ENCODE results near the gene IMPACT.

The IMPACT gene

GRCh38 chr18:24413148-24413547 is 13.3 kb upstream of the IMPACT start:
- no peak overlapping the region for H3K4me3 ChIP-seq (ENCODE audit: low read depth, low read length)
- H3K27me3 ChIP-seq (replicated peaks), result no peaks in the 10 kb centered on the region
- no peak overlapping the region for H3K27ac ChIP-seq
- DNase-seq, result no peak
- peak; percentile 59 for TF ChIP-seq CTCF (IDR thresholded peaks at IDR 0.05; ENCODE audit: low read depth, low read length, missing control alignments)
- H3K36me3 ChIP-seq (replicated peaks), result no peaks in the 10 kb centered on the region
- in situ Hi-C loops (cut with HindIII; ENCODE audit: low pct_ligation_motif_present, low sequenced_read_pairs), result no loop called here

- Histone ChIP-seq H3K36me3 (replicated peaks) (no peaks in the 10 kb centered on the region), H3K27ac (no peak overlapping the region), H3K4me3 (ENCODE audit: low read depth, low read length) (no peak overlapping the region), H3K27me3 (replicated peaks) (no peaks in the 10 kb centered on the region)
- in situ Hi-C loops (cut with HindIII; ENCODE audit: low pct_ligation_motif_present, low sequenced_read_pairs), result no loop called here
- TF ChIP-seq CTCF (IDR thresholded peaks at IDR 0.05; ENCODE audit: low read depth, low read length, missing control alignments), result no peak
- no peak for DNase-seq
These were observed 12.0 kb upstream of the IMPACT start for GRCh38 chr18:24414349-24415003.

GRCh38 chr18:24417480-24417879 is 9.0 kb upstream of the IMPACT start:
- in situ Hi-C loops (cut with HindIII; ENCODE audit: low pct_ligation_motif_present, low sequenced_read_pairs), result no loop called here
- Histone ChIP-seq H3K27ac (no peak overlapping the region), H3K27me3 (replicated peaks) (no peaks in the 10 kb centered on the region), H3K4me3 (ENCODE audit: low read depth, low read length) (no peak overlapping the region), H3K36me3 (replicated peaks) (no peaks in the 10 kb centered on the region)
- no peak for DNase-seq
- no peak for TF ChIP-seq CTCF (IDR thresholded peaks at IDR 0.05; ENCODE audit: low read depth, low read length, missing control alignments)

- DNase-seq, result no peak
- in situ Hi-C loops (cut with HindIII; ENCODE audit: low pct_ligation_motif_present, low sequenced_read_pairs), result no loop called here
- Histone ChIP-seq H3K4me3 (ENCODE audit: low read depth, low read length) (no peak overlapping the region), H3K27me3 (replicated peaks) (no peaks in the 10 kb centered on the region), H3K27ac (no peak overlapping the region), H3K36me3 (replicated peaks) (no peaks in the 10 kb centered on the region)
- no peak for TF ChIP-seq CTCF (IDR thresholded peaks at IDR 0.05; ENCODE audit: low read depth, low read length, missing control alignments)
These were observed 5.9 kb upstream of the IMPACT start for GRCh38 chr18:24420551-24420950.

GRCh38 chr18:24421831-24422230 is 4.6 kb upstream of the IMPACT start:
- in situ Hi-C loops (cut with HindIII; ENCODE audit: low pct_ligation_motif_present, low sequenced_read_pairs), result no loop called here
- H3K27ac ChIP-seq, result no peak overlapping the region
- no peak overlapping the region for H3K4me3 ChIP-seq (ENCODE audit: low read depth, low read length)
- no peak for TF ChIP-seq CTCF (IDR thresholded peaks at IDR 0.05; ENCODE audit: low read depth, low read length, missing control alignments)
- no peaks in the 10 kb centered on the region for H3K36me3 ChIP-seq (replicated peaks)
- no peak for DNase-seq
- H3K27me3 ChIP-seq (replicated peaks), result no peaks in the 10 kb centered on the region

- peak overlapping the region; percentile 87 for H3K27ac ChIP-seq
- H3K27me3 ChIP-seq (replicated peaks), result no peaks in the 10 kb centered on the region
- peak overlapping the region; percentile 76 for H3K4me3 ChIP-seq (ENCODE audit: low read depth, low read length)
- no peaks in the 10 kb centered on the region for H3K36me3 ChIP-seq (replicated peaks)
- in situ Hi-C loops (cut with HindIII; ENCODE audit: low pct_ligation_motif_present, low sequenced_read_pairs), result no loop called here
- TF ChIP-seq CTCF (IDR thresholded peaks at IDR 0.05; ENCODE audit: low read depth, low read length, missing control alignments), result no peak
- no peak for DNase-seq
These were observed 435 bp upstream of the IMPACT start for GRCh38 chr18:24426073-24426397.

Measured in brain microvascular endothelial cell (primary cell).